Liver (tissue), 9 donors: ENCODE results near the gene KPRP. TPM values are rescaled to one million over a fixed set of nuclear protein-coding genes. Genes with fewer than 3 reads are reported as not detected.

Experiments used
- DNase-seq: peaks from one replicate; pipeline ENCODE4 v3.0.0-alpha.2; 2017; ENCODE audit warnings: low spot score
- H3K27ac ChIP-seq, 2 donors: one replicate each; pipeline ENCODE4 v1.7.0; 2013; ENCODE audit warnings: inconsistent platforms in 2 of 2, low read length in 2 of 2, control low read depth in 1 of 2, low read depth in 1 of 2, mild to moderate bottlenecking in 1 of 2
- H3K27me3 ChIP-seq, 4 donors: one replicate each; pipeline versions ENCODE4 v1.6.1 to v1.7.0; 2013; ENCODE audit warnings: low read length in 3 of 4, inconsistent platforms in 1 of 4, mild to moderate bottlenecking in 1 of 4, moderate library complexity in 1 of 4; ENCODE audit not compliant: control insufficient read depth in 4 of 4, insufficient read depth in 4 of 4
- H3K36me3 ChIP-seq, 4 donors: one replicate each; pipeline versions ENCODE4 v1.6.1 to v1.7.0; 2013; ENCODE audit warnings: low read length in 3 of 4, mild to moderate bottlenecking in 3 of 4, low read depth in 1 of 4, moderate library complexity in 1 of 4; ENCODE audit not compliant: control insufficient read depth in 4 of 4, insufficient read depth in 3 of 4
- H3K4me1 ChIP-seq, 4 donors: one replicate each; pipeline versions ENCODE4 v1.6.1 to v1.7.0; 2013; ENCODE audit warnings: low read length in 3 of 4, mild to moderate bottlenecking in 3 of 4, moderate library complexity in 1 of 4; ENCODE audit not compliant: control insufficient read depth in 4 of 4, insufficient read depth in 4 of 4
- H3K4me3 ChIP-seq, 3 donors: one replicate each; pipeline versions ENCODE4 v1.6.1 to v1.7.0; 2013; ENCODE audit warnings: low read length in 3 of 3, control low read depth in 1 of 3, low read depth in 1 of 3, mild to moderate bottlenecking in 1 of 3
- H3K9ac ChIP-seq, 2 donors: one replicate each; pipeline ENCODE4 v1.7.0; 2013; ENCODE audit warnings: low read length in 2 of 2, mild to moderate bottlenecking in 2 of 2, moderate library complexity in 2 of 2, control low read depth in 1 of 2, low read depth in 1 of 2
- H3K9me3 ChIP-seq, 4 donors: one replicate each; pipeline versions ENCODE4 v1.6.1 to v1.7.0; 2013; ENCODE audit warnings: low read length in 3 of 4; ENCODE audit not compliant: control insufficient read depth in 4 of 4
- CTCF ChIP-seq: fragments of 150-350 bp; IDR thresholded peaks from 2 replicates; pipeline ENCODE4 v1.5.1; 2017; ENCODE audit warnings: improper control_type of control experiment, low read depth, low read length; ENCODE audit not compliant: missing input control
- FOXA1 ChIP-seq: IDR thresholded peaks from 2 replicates; pipeline ENCODE4 v1.6.1; 2016; ENCODE audit warnings: antibody characterized with exemption
- FOXA2 ChIP-seq: IDR thresholded peaks from 2 replicates; pipeline ENCODE4 v1.6.1; 2016; ENCODE audit warnings: antibody characterized with exemption
- HNF4A ChIP-seq, 2 donors: conservative IDR thresholded peaks; 2 replicates each; pipeline ENCODE4 v1.6.1; 2016; ENCODE audit warnings: antibody characterized with exemption in 2 of 2, mild to moderate bottlenecking in 2 of 2
- HNF4G ChIP-seq: IDR thresholded peaks from 2 replicates; pipeline ENCODE4 v1.6.1; 2016; ENCODE audit warnings: antibody characterized with exemption
- NR2F2 ChIP-seq: IDR thresholded peaks from 2 replicates; pipeline ENCODE4 v1.6.1; 2016; ENCODE audit warnings: antibody characterized with exemption
- RAD21 ChIP-seq, 2 donors: IDR thresholded peaks; 2 replicates each; pipeline ENCODE4 v1.6.1; 2016; ENCODE audit warnings: antibody characterized with exemption in 2 of 2, mild to moderate bottlenecking in 2 of 2
- REST ChIP-seq: IDR thresholded peaks from 2 replicates; pipeline ENCODE4 v1.6.1; 2016; ENCODE audit warnings: antibody characterized with exemption, mild to moderate bottlenecking
- RXRA ChIP-seq, 2 donors: IDR thresholded peaks; 2 replicates each; pipeline ENCODE4 v1.6.1; 2017 to 2018; ENCODE audit warnings: antibody characterized with exemption in 2 of 2, mild to moderate bottlenecking in 1 of 2
- SP1 ChIP-seq: IDR thresholded peaks from 2 replicates; pipeline ENCODE4 v1.6.1; 2018; ENCODE audit warnings: antibody characterized with exemption, mild to moderate bottlenecking
- TAF1 ChIP-seq: conservative IDR thresholded peaks from 2 replicates; pipeline ENCODE4 v1.6.1; 2016; ENCODE audit warnings: antibody characterized with exemption, mild to moderate bottlenecking
- YY1 ChIP-seq: IDR thresholded peaks from 2 replicates; pipeline ENCODE4 v1.6.1; 2016; ENCODE audit warnings: antibody characterized with exemption, mild to moderate bottlenecking
- ZBTB33 ChIP-seq: IDR thresholded peaks from 2 replicates; pipeline ENCODE4 v1.6.1; 2016; ENCODE audit warnings: antibody characterized with exemption
- WGBS: extraction: QIAGEN DNeasy Blood & Tissue Kit; methylation state at CpG from one replicate; pipeline ENCODE4 v1.1.7; 2013; 5-methylcytosine and 5-hydroxymethylcytosine counted together
- polyA plus RNA-seq, 2 donors: library from polyadenylated mRNA; stranded (reverse) in 1 of 2; unstranded in 1 of 2; fragments of 200-250 nt in 1 of 2; fragments of >200 nt in 1 of 2; fragmentation: Nextera tagmentation in 1 of 2; extraction: Ambion mirVana in 1 of 2; gene quantifications; one replicate each; pipeline versions ENCODE4 v1.2.1 to v1.2.3, GENCODE V29; 2013 to 2015
- total RNA-seq, 2 donors: library from RNA; depleted of rRNA; stranded (reverse); fragments of >200 nt; gene quantifications; one replicate each; pipeline ENCODE4 v1.2.3, GENCODE V29; 2014
- donor health status: healthy.
- donor health status: healthy.
- donor health status: healthy.
- donor health status: healthy.
- donor health status: healthy.

The KPRP gene
- total and polyA plus RNA-seq, 4 donors = not detected

- Histone ChIP-seq H3K27ac (no peak within 1 kb of the TSS), H3K9me3 (no peaks in the 10 kb centered on the region), H3K9ac (no peak within 1 kb of the TSS), H3K4me3 (no peak within 1 kb of the TSS), H3K27me3 (peaks cover 0 to 8% (median 3%) of the 10 kb centered on the region in 4 donors), H3K36me3 (no peaks in the 10 kb centered on the region), H3K4me1 (no peaks in the 10 kb centered on the region)
- no peak for DNase-seq
- TF ChIP-seq FOXA2 (no peak), RXRA (IDR thresholded peaks at IDR 0.05) (no peak), NR2F2 (no peak), YY1 (no peak), ZBTB33 (no peak), HNF4G (no peak), FOXA1 (no peak), CTCF (no peak), RAD21 (IDR thresholded peaks at IDR 0.05) (no peak)
- 28% methylated on average over 2 of the region's 2 CpGs for WGBS
Measured at GRCh38 chr1:152786077-152786476, 28.3 kb downstream of the KPRP start, which contains the start of gene LCE1E. TSS of gene LCE1E (plus strand) at chr1:152786257. CDS start at chr1:152787300, 1,043 bp downstream.

GRCh38 chr1:152795686-152796085, 37.9 kb downstream of the KPRP start:
- Histone ChIP-seq H3K9ac (no peak overlapping the region), H3K27me3 (peaks cover 0 to 3% (median 0%) of the 10 kb centered on the region in 4 donors), H3K27ac (no peak overlapping the region), H3K9me3 (no peaks in the 10 kb centered on the region), H3K36me3 (no peaks in the 10 kb centered on the region), H3K4me1 (no peaks in the 10 kb centered on the region), H3K4me3 (no peak overlapping the region)
- TF ChIP-seq SP1 (no peak), HNF4A (conservative IDR thresholded peaks at IDR 0.05) (no peak), TAF1 (no peak), REST (no peak)
- no peak for DNase-seq
- WGBS = 59% methylated on average over 4 of the region's 4 CpGs
